Frontal cortex (tissue), 4 donors: Measurements from ENCODE around the gene ZFYVE26. TPM values are rescaled to one million over a fixed set of nuclear protein-coding genes. Genes with fewer than 3 reads are reported as not detected.

ENCODE experiments used
- DNase-seq, 2 donors: peaks; one replicate each; pipeline ENCODE4 v3.0.0; 2012; ENCODE audit warnings: low spot score in 2 of 2
- FAIRE-seq: peaks from 2 replicates; lab custom pipeline; 2012; peaks lifted over from hg19 to GRCh38; lab: Jason Lieb, UNC
- total RNA-seq: library from RNA; depleted of rRNA; stranded (reverse); fragments of >200 nt; gene quantifications from one replicate; pipeline ENCODE4 v1.2.3, GENCODE V29; 2014
- donor health status: control.
- donor health status: control.
- donor health status: control.

The ZFYVE26 gene
- total RNA-seq, 1 donor from 2014 or later: 14.7 TPM

DNA sequence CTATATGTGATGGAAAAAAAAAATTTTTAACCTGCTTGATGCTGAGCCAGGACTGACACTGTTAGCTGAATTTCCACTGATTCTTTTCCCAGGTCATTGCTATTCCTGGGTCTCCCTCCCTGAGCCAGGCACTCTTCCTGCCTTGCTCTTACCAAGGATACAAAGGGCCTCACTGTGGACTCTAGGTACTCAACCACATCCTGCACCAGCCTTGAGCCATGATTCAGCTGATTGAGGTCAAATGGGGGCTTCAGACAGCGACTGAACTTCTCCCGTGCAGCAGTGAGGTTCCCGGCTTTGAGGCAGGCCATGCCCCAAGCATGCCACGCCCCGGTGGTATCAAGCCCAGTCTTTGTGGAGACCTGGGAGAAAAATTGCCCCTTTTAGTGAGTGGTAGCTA, 54.3 kb downstream of the ZFYVE26 start:
- FAIRE-seq: no peak
- no peak for DNase-seq

DNA sequence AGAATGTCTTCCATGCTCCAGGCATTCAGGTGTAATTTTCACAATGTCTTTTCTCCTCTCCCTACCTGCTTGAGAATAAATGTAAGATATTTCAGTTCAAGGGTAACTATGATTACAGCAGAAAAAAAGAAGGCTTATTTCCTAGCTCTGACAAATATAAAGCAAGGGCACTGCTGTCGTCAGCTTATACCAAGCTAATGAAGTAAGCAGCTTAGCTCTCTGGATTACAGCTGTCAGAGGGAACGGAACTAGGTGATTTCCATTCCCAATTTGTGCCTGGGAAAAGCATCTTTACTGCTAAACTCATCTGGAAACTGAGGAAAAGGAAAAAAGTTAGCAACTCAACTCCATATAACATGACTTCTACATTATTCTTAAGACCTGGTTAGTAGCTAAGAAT, 56.5 kb downstream of the ZFYVE26 start:
- DNase-seq (no peak), FAIRE-seq (no peak)

- FAIRE-seq (no peak), DNase-seq (no peak)
Measured at GRCh38 chr14:67757175-67757574, 59.2 kb downstream of the ZFYVE26 start.

- FAIRE-seq: no peak
- DNase-seq: no peak
Measured at GRCh38 chr14:67756496-67756895, 59.9 kb downstream of the ZFYVE26 start.

DNA sequence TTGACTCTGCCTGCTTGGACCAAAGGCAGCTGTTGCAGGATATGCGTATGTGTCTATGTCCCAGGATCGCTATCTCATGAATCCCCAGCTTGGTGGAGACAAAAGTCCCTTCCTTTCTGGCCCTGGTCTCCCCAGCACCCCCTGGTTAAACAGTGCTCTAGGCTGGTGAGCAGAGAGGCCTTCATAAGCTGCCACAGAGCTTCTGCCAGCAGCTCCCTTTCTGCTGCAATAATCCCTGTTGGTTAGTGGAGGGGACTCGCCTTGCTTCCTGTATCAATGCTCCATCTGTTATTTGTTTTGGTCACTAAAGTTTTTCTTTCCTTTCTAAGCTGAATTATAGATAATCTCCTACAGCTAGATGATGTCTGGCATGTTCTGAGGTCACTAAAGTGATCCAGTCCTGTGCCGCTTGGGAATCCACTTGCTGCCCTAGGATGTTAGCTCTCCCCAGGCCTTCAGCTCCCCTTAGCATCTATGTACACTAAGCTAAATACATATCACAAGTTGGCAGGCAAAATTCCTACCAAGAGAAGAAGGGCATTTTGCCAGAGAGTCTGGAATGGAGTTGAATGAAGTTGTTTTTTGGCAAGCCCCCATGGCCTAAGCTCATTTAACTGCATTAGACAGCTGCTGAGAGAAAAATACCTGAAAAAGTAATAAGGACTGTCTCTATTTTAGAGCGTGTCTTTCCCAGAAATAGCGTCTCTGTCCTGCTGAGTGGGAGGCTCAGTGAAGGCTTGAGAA, 66.9 kb downstream of the ZFYVE26 start:
- FAIRE-seq: no peak
- peak in 1 of 2 donors; percentile 20 for DNase-seq

GRCh38 chr14:67748312-67748711, 68.1 kb downstream of the ZFYVE26 start:
- FAIRE-seq (no peak), DNase-seq (no peak)

DNA sequence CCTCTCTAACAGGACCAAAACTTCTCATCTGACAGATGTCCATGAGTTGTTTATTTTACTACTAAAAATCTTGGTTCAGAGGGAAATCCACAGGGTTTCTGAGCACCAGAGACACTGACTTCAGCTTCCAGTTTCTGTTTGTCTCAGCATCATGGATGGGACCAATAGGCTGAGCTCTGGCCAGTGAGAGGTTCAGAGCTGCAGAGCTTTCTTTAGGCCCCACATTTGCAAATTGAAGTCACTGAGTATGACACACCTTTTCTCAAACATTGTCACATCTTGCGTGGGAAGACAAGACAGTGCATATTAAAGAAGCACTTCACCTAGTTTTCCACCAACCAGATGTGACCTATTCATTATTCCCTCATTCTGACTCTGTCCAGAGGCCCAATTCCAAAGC, 69.5 kb downstream of the ZFYVE26 start:
- DNase-seq: no peak

DNA sequence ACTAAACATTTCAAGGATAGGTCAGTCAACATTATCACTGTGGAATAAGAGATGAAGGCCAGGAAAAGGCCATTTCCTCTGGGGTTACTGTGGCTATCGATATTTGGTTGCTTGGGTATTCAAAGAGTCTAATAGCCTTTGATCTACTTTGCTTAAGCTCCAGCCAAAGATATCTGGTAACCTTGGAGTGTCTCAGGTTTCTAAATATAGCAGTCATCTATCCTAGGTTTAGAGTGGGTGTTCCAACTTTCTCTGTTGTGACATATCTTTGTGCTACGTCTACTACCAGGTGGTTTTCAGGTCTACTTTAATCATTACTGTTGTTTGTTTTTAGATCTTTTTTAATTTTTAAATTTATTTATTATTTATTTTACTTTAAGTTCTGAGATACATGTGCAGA, 72.3 kb downstream of the ZFYVE26 start:
- no peak for FAIRE-seq
- no peak for DNase-seq

More for the DNA sequence above, 69.5 kb downstream of the ZFYVE26 start:
- FAIRE-seq: no peak

DNA sequence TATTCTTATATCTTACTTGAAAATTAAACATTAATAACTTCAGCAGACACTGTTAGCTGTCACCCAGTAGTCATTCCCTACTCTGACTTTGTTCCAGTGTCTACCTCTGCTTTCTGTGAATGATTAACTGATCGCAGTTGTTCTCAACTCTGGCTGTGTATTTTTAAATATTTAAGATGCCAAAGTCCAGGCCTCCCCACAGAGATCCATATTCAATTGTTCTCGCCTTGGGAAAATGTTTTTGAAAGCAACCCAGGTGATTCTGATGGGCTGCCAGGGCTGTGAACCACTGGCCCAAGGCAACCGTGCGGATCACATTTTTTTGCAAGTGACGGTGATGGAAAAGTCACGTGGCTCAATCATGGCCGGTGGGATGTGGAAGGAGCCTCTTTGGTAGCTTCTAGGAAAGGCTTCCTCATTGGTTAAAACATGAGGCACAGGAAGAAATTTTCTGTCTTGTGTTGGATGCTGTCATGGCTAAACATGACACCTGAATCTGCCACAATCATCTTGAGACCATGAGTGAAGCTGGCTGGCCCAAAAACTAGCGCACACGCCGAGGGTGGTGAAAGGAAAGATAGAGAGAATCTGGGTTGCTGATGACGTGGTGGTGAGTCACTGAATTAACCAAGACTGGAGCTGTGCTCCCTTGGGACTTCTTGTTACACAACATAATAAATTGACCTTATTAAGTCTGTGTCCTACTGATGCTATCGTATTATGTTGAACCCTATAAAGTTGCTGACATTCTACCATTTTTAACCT, 77.5 kb downstream of the ZFYVE26 start:
- FAIRE-seq: no peak
- no peak for DNase-seq

- DNase-seq: no peak
- FAIRE-seq: no peak
Measured at GRCh38 chr14:67736771-67737170, 79.6 kb downstream of the ZFYVE26 start.

- DNase-seq (no peak), FAIRE-seq (no peak)
Measured at GRCh38 chr14:67735336-67736147, 80.8 kb downstream of the ZFYVE26 start.

DNA sequence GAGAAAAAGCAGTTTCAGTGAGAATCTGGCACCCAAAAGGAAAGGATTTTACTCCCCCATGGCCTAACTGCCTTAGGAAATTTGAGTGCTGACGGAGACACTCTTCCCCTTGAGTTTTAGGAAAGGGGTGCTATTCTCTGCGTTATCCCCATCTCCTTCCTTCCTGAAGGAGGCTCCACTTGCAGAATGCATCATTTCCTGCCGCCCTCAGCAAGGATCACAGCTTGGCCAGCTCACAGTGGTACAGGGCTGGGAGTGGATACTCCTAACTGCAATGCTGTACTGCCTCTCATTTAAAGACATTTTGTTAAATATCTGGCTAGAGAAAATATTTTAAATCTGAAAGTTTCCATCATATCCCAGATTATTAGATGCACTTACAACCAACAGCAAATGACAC, 81.7 kb downstream of the ZFYVE26 start:
- DNase-seq: no peak
- no peak for FAIRE-seq

GRCh38 chr14:67733616-67734015, 82.8 kb downstream of the ZFYVE26 start:
- no peak for FAIRE-seq
- no peak for DNase-seq

- no peak for DNase-seq
- no peak for FAIRE-seq
Measured at GRCh38 chr14:67729072-67729885, 87.1 kb downstream of the ZFYVE26 start.

GRCh38 chr14:67728258-67728657, 88.1 kb downstream of the ZFYVE26 start:
- DNase-seq (no peak), FAIRE-seq (no peak)

DNA sequence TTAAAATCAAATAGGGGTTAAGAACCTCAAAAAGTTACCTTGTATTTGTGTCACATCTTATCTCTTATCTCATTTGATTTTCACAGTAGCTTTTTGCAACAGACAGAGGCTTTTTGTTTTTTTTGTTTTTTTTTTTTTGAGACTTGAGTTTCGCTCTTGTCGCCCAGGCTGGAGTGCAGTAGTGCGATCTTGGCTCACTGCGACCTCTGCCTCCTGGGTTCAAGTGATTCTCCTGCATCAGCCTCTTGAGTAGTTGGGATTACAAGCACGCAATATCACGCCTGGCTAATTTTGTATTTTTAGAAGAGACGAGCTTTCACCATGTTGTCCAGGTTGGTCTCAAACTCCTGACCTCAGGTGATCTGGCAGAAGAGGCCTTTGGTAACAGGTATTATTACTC, 89.0 kb downstream of the ZFYVE26 start:
- FAIRE-seq: no peak
- no peak for DNase-seq

DNA sequence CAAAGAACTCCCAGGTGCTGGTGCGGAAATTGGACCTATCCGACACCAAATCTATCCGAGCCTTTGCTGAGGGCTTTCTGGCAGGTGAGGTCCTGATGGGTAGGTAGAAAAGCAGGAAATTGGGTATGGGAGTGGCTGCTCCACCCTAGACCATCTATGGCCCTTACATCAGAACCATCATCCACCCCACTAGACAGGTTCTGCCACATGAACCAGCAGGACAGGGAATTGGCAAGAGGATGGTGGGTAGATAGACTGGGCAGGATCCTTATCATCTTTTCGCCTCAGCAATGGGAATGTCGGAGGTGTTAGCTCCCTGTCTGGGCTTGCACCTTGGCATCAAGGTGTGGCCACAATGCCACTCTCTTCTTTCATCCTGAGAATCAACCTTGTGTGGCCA, 91.2 kb downstream of the ZFYVE26 start:
- no peak for DNase-seq
- FAIRE-seq: no peak

DNA sequence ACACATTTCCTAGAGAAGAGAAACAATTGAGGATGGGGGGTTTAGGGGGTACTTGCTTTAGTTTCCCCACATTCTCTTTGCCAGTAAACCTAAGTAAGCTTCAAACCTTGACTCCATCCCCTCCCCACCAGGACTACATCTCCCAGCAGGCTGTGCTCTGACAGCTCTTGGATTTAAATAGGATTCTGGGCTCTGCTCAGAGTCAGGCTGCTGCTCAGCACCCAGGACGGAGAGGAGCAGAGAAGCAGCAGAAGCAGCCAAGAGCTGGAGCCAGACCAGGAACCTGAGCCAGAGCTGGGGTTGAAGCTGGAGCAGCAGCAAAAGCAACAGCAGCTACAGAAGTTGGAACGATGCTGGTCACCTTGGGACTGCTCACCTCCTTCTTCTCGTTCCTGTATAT, 94.1 kb downstream of the ZFYVE26 start:
- FAIRE-seq (no peak), DNase-seq (peak in 1 of 2 donors; percentile 40)

- FAIRE-seq: no peak
Measured at GRCh38 chr14:67721875-67722274, 94.5 kb downstream of the ZFYVE26 start.

DNA sequence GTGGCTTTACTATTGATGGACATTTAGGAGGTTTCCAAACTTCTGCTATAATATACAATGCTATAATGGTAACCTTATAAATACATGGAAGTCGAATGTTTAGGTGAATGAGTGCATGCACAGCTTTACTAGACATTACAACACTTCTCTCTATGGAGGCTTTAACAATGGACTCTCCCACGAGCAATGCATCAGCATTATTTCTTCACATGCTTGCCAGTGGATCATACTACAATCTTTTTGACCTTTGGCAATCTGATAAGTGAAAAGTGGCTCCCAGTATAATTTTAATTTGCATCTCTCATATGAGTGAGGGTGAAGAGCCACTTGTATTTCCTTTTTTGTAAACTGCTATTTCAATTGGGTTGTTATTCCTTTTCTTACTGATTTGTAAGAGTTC, 96.5 kb downstream of the ZFYVE26 start:
- DNase-seq: no peak
- FAIRE-seq: no peak

More at GRCh38 chr14:67721875-67722274, 94.5 kb downstream of the ZFYVE26 start:
- peak in 1 of 2 donors; percentile 30 for DNase-seq
